Adipose tissue (tissue), 3 donors: ENCODE data around the gene PRUNE2. TPM values are rescaled to one million over a fixed set of nuclear protein-coding genes. Genes with fewer than 3 reads are reported as not detected.

ENCODE experiments used
- H3K27ac ChIP-seq: one replicate; pipeline ENCODE4 v1.5.1; 2013; ENCODE audit warnings: low read depth, low read length
- WGBS, 3 donors: extraction: QIAGEN DNeasy Blood & Tissue Kit; methylation state at CpG; one replicate each; pipeline ENCODE4 v1.1.7; 2013; 5-methylcytosine and 5-hydroxymethylcytosine counted together
- polyA plus RNA-seq, 3 donors: library from polyadenylated mRNA; stranded (reverse); fragments of 200-250 nt; gene quantifications; one replicate each; pipeline ENCODE4 v1.2.3, GENCODE V29; 2013
- donor health status: healthy with polysubstance abuse.
- donor health status: Bipolar disorder and iron deficiency.
- donor health status: healthy.

The PRUNE2 gene
- polyA plus RNA-seq, 3 donors, result 1.4 to 6.6 (median 3.5) TPM

GRCh38 chr9:76658510-76659231 lies 247.2 kb downstream of the PRUNE2 start:
- 42 to 43% (median 43%) methylated on average over 6 of the region's 6 CpGs for WGBS, 3 donors
- no peak overlapping the region for H3K27ac ChIP-seq

GRCh38 chr9:76657265-76657664 lies 248.6 kb downstream of the PRUNE2 start:
- H3K27ac ChIP-seq, result no peak overlapping the region

- no peak overlapping the region for H3K27ac ChIP-seq
- 65 to 84% (median 69%) methylated on average over 4 of the region's 4 CpGs for WGBS, 3 donors
Observed at GRCh38 chr9:76655971-76656370, 249.9 kb downstream of the PRUNE2 start.

- WGBS, 3 donors, result 52 to 74% (median 55%) methylated on average over 6 of the region's 6 CpGs
- no peak overlapping the region for H3K27ac ChIP-seq
Observed at GRCh38 chr9:76655121-76655541, 250.8 kb downstream of the PRUNE2 start.

GRCh38 chr9:76654575-76654974 lies 251.3 kb downstream of the PRUNE2 start:
- 38 to 95% (median 38%) methylated on average over 1 of the region's 1 CpG for WGBS, 3 donors
- H3K27ac ChIP-seq, result no peak overlapping the region

- 30 to 71% (median 64%) methylated on average over 1 of the region's 1 CpG for WGBS, 3 donors
Observed at GRCh38 chr9:76654051-76654461, 251.9 kb downstream of the PRUNE2 start.

GRCh38 chr9:76652894-76653293 lies 253.0 kb downstream of the PRUNE2 start:
- H3K27ac ChIP-seq, result no peak overlapping the region
- whole genome bisulfite sequencing, 3 donors, result 52 to 71% (median 60%) methylated on average over 2 of the region's 2 CpGs

More at GRCh38 chr9:76654051-76654461, 251.9 kb downstream of the PRUNE2 start:
- H3K27ac ChIP-seq, result no peak overlapping the region

GRCh38 chr9:76651119-76651705 lies 254.7 kb downstream of the PRUNE2 start:
- whole genome bisulfite sequencing, 3 donors, result 5 to 71% (median 11%) methylated on average over 4 of the region's 4 CpGs

GRCh38 chr9:76650692-76651091 lies 255.2 kb downstream of the PRUNE2 start:
- 21 to 62% (median 26%) methylated on average over 2 of the region's 2 CpGs for WGBS, 3 donors
- H3K27ac ChIP-seq, result no peak overlapping the region

More at GRCh38 chr9:76651119-76651705, 254.7 kb downstream of the PRUNE2 start:
- H3K27ac ChIP-seq, result no peak overlapping the region

- no peak overlapping the region for H3K27ac ChIP-seq
- 97% methylated on average over 2 of the region's 2 CpGs for WGBS, 3 donors
Observed at GRCh38 chr9:76649894-76650293, 256.0 kb downstream of the PRUNE2 start.

GRCh38 chr9:76646249-76646648 lies 259.7 kb downstream of the PRUNE2 start:
- no peak overlapping the region for H3K27ac ChIP-seq
- WGBS, 3 donors, result 59 to 69% (median 60%) methylated on average over 4 of the region's 4 CpGs

GRCh38 chr9:76644647-76645250 lies 261.2 kb downstream of the PRUNE2 start:
- H3K27ac ChIP-seq, result no peak overlapping the region
- 93 to 96% (median 96%) methylated on average over 10 of the region's 10 CpGs for WGBS, 3 donors

- H3K27ac ChIP-seq, result no peak overlapping the region
- WGBS, 3 donors, result 76 to 96% (median 76%) methylated on average over 4 of the region's 4 CpGs
Observed at GRCh38 chr9:76644171-76644570, 261.7 kb downstream of the PRUNE2 start.

- WGBS, 3 donors, result 52 to 84% (median 60%) methylated on average over 6 of the region's 6 CpGs
- no peak overlapping the region for H3K27ac ChIP-seq
Observed at GRCh38 chr9:76643399-76644117, 262.4 kb downstream of the PRUNE2 start.

GRCh38 chr9:76642701-76643209 lies 263.2 kb downstream of the PRUNE2 start:
- H3K27ac ChIP-seq, result no peak overlapping the region
- 83 to 95% (median 86%) methylated on average over 5 of the region's 5 CpGs for WGBS, 3 donors

GRCh38 chr9:76642074-76642473 lies 263.8 kb downstream of the PRUNE2 start:
- H3K27ac ChIP-seq, result no peak overlapping the region
- 92 to 100% (median 97%) methylated on average over 1 of the region's 1 CpG for WGBS, 3 donors

- WGBS, 3 donors, result 89 to 92% (median 89%) methylated on average over 4 of the region's 4 CpGs
- H3K27ac ChIP-seq, result no peak overlapping the region
Observed at GRCh38 chr9:76638001-76638400, 267.9 kb downstream of the PRUNE2 start.

- H3K27ac ChIP-seq, result no peak overlapping the region
- WGBS, 3 donors, result 62 to 75% (median 63%) methylated on average over 2 of the region's 2 CpGs
Observed at GRCh38 chr9:76637416-76637815, 268.5 kb downstream of the PRUNE2 start.
